Sciatic nerve (tissue), 2 donors: ENCODE data around the gene VPS35. TPM values are rescaled to one million over a fixed set of nuclear protein-coding genes. Genes with fewer than 3 reads are reported as not detected.
A peak's percentile ranks its signal among the peaks of the same experiment; 100 is the strongest.
"Not testable (repeated sequence)": the region's sequence is repeated elsewhere in the genome, so short reads cannot be mapped to it uniquely, and the experiment has no call there.

Source experiments
- ATAC-seq: fragments of 200-7000 bp; cut with Tn5 transposase; one replicate; pipeline ENCODE4 v1.9.1; 2020; ENCODE audit warnings: mild to moderate bottlenecking, moderate library complexity
- DNase-seq: peaks from one replicate; pipeline ENCODE4 v3.0.0-alpha.2; 2020; ENCODE audit warnings: low spot score
- intact Hi-C: fragments of 100-400 bp; cut with DNase I; formaldehyde crosslinking; loops from one replicate; pipeline ENCODE4 v1.14.2; 2022
- total RNA-seq: library from RNA; stranded (reverse); fragmentation: NEBNext Ultra II Directional; extraction: Animal tissue kit (Norgen Biotek cat#: 25700); gene quantifications from one replicate; pipeline ENCODE4 v1.2.1, GENCODE V29; 2021
- donor health status: DM: no; HTN: no; CAD: no.
- donor health status: DM: no; HTN: no; CAD: no.

The VPS35 gene
- total RNA-seq, 1 donor from 2014 or later, result 87.3 TPM

GRCh38 chr16:46623246-46623645 is 65.7 kb downstream of the VPS35 start:
- DNase-seq, intact Hi-C loops: not testable (repeated sequence)
- ATAC-seq, result peak; percentile 78

GRCh38 chr16:46621934-46622676 is 66.9 kb downstream of the VPS35 start:
- intact Hi-C loops, result no loop called here
- no peak for DNase-seq
- ATAC-seq, result no peak

DNA sequence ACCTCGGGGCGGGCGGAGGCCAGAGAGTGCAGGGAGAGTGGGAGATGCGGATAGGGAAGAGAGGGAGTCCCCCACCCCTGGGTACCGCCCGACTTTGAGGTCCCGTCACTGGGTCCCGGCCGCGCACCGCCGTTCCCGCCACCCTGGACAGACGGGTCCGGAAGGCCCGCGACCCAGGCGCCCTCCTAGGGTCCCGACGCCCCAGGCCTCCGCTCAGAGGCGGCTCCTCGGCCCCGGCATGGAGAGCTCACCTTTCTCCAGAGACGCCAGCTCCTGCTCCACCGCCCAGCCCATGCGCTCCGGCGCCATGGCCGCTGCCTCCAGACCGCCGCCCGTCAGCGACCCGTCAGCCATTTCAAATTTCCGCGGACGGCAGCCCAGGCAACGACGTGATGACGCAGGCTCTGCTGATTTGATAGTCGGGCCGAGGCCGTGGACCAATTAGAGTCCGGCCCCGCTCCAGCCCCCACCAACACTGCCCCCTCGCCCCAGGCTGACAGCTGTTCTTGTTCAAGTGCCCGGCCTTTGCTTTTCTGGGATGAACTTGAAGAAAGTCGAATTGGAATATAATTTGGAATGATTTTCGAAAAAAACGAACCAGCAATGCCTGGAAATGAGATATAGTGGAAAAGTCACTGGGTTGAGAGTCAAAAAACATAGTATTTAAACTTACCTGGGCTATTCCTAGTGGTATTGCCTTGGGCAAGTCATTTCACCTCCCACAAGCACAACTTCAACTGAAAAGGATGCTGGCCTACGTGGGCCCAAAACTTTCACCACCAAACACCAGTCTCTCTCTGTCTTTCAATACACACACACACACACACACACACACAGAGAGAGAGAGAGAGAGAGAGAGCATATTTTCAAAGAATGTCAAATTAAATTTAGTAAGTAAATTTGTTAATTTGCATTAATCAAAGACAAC is 67.7 kb downstream of the VPS35 start, which contains the start of gene SHCBP1:
Gene SHCBP1 (minus strand): TSS at position 374 of the 928 bp plus-strand sequence. CDS start 20 bp downstream, at position 354.
- peak; percentile 92 for ATAC-seq
- intact Hi-C loops, result no loop called here
- peak; percentile 86 for DNase-seq

DNA sequence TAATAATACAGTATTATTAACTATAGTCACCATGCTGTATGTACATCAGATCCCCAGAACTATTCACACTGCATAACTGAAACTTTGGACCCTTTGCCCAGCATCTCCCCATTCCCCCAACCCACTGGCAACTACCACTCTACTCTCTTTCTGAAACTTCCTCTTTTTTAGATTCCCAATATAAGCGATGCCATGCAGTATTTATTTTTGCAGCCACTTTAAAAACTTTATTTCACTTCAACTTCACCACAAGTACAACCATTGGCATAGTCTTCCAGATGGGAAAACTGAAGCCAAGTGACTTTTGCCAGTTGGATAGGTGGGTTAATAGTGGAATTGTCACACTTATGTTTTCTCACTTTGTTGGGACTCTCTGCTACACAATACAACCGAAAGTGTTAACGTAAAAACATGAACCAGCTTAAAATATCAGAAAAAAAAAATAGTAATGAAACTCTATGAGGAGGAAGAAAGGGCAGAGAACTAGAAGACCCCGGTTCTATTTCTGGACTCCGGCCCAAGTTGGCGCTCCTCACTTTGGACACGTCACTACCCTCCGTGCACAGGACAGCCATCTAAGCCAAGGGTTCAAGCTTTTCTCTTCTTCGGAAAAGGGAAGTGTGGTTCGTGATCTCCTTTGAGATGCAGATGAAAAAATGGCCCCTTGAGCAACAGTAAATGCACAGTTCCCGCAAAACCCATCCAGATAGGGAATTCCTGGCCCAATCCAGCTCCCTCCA is 68.5 kb downstream of the VPS35 start:
- ATAC-seq, result no peak
- DNase-seq, result no peak
- intact Hi-C loops, result no loop called here

DNA sequence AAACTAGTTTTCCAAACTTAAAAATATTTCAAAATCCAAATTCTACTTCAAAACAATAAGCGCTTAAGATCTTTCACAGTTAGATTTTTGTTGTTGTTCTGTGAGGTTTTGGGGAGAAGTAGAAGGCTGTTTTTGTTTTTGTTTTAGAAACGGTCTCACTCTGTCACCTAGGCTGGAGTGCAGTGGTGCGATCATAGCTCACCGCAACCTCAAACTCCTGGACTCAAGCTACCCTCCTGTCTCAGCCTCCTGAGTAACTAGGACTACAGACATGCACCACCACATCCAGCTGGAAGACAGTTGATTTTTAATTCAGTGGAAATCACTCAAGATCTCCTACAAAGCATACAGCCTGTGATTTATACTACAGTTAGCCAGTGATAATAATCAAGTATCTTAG is 70.5 kb downstream of the VPS35 start:
- intact Hi-C loops, result no loop called here
- no peak for DNase-seq
- ATAC-seq, result no peak

- ATAC-seq, result no peak
- DNase-seq, result no peak
- intact Hi-C loops, result no loop called here
These were observed 75.0 kb downstream of the VPS35 start for GRCh38 chr16:46614006-46614405.

DNA sequence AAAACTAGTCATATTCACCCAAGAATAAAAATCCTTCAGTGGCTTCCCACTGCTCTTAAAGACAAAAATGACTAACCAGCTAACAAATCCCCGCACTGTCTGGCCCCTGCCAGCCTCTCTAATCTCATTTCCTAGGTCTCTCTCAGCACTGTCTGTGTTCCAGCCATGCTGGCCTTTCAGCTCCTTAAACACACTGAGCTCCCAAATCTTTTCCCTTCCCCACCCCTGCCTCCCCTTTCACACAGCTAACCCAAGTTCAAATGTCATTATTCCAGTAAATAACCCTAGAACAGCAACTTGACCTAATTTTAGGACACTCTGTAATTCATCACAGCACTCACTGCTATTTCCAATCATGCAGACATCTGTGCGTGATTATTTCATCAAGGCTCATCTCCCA is 75.6 kb downstream of the VPS35 start:
- ATAC-seq (no peak), DNase-seq (no peak)
- intact Hi-C loops, result no loop called here

GRCh38 chr16:46612121-46612520 is 76.9 kb downstream of the VPS35 start:
- ATAC-seq (no peak), DNase-seq (no peak)
- intact Hi-C loops, result no loop called here

GRCh38 chr16:46607529-46607928 is 81.4 kb downstream of the VPS35 start:
- DNase-seq (no peak), ATAC-seq (no peak)
- intact Hi-C loops, result no loop called here

- ATAC-seq (no peak), DNase-seq (no peak)
- intact Hi-C loops, result no loop called here
These were observed 82.7 kb downstream of the VPS35 start for GRCh38 chr16:46606231-46606630.

Other genes with a start within 250 kb of the VPS35 start
- 1.9 TPM for gene SHCBP1, start 67.8 kb downstream of the VPS35 start, total RNA-seq
- gene ORC6, start 481 bp upstream of the VPS35 start, total RNA-seq, result 1.8 TPM
- 2.0 TPM for gene MYLK3, start 59.2 kb upstream of the VPS35 start, total RNA-seq
- gene C16orf87, start 142.0 kb upstream of the VPS35 start, total RNA-seq, result 9.5 TPM
- 37.1 TPM for gene GPT2, start 195.2 kb upstream of the VPS35 start, total RNA-seq